Liver (tissue), 9 donors: Measurements from ENCODE around the gene CENPN. TPM values are rescaled to one million over a fixed set of nuclear protein-coding genes. Genes with fewer than 3 reads are reported as not detected.
A peak's percentile ranks its signal among the peaks of the same experiment; 100 is the strongest.

Source experiments
- DNase-seq: peaks from one replicate; pipeline ENCODE4 v3.0.0-alpha.2; 2017; ENCODE audit warnings: low spot score
- H3K27ac ChIP-seq, 2 donors: one replicate each; pipeline ENCODE4 v1.7.0; 2013; ENCODE audit warnings: inconsistent platforms in 2 of 2, low read length in 2 of 2, control low read depth in 1 of 2, low read depth in 1 of 2, mild to moderate bottlenecking in 1 of 2
- H3K27me3 ChIP-seq, 4 donors: one replicate each; pipeline versions ENCODE4 v1.6.1 to v1.7.0; 2013; ENCODE audit warnings: low read length in 3 of 4, inconsistent platforms in 1 of 4, mild to moderate bottlenecking in 1 of 4, moderate library complexity in 1 of 4; ENCODE audit not compliant: control insufficient read depth in 4 of 4, insufficient read depth in 4 of 4
- H3K36me3 ChIP-seq, 4 donors: one replicate each; pipeline versions ENCODE4 v1.6.1 to v1.7.0; 2013; ENCODE audit warnings: low read length in 3 of 4, mild to moderate bottlenecking in 3 of 4, low read depth in 1 of 4, moderate library complexity in 1 of 4; ENCODE audit not compliant: control insufficient read depth in 4 of 4, insufficient read depth in 3 of 4
- H3K4me1 ChIP-seq, 4 donors: one replicate each; pipeline versions ENCODE4 v1.6.1 to v1.7.0; 2013; ENCODE audit warnings: low read length in 3 of 4, mild to moderate bottlenecking in 3 of 4, moderate library complexity in 1 of 4; ENCODE audit not compliant: control insufficient read depth in 4 of 4, insufficient read depth in 4 of 4
- H3K4me3 ChIP-seq, 3 donors: one replicate each; pipeline versions ENCODE4 v1.6.1 to v1.7.0; 2013; ENCODE audit warnings: low read length in 3 of 3, control low read depth in 1 of 3, low read depth in 1 of 3, mild to moderate bottlenecking in 1 of 3
- H3K9ac ChIP-seq, 2 donors: one replicate each; pipeline ENCODE4 v1.7.0; 2013; ENCODE audit warnings: low read length in 2 of 2, mild to moderate bottlenecking in 2 of 2, moderate library complexity in 2 of 2, control low read depth in 1 of 2, low read depth in 1 of 2
- H3K9me3 ChIP-seq, 4 donors: one replicate each; pipeline versions ENCODE4 v1.6.1 to v1.7.0; 2013; ENCODE audit warnings: low read length in 3 of 4; ENCODE audit not compliant: control insufficient read depth in 4 of 4
- CTCF ChIP-seq: fragments of 150-350 bp; IDR thresholded peaks from 2 replicates; pipeline ENCODE4 v1.5.1; 2017; ENCODE audit warnings: improper control_type of control experiment, low read depth, low read length; ENCODE audit not compliant: missing input control
- FOXA1 ChIP-seq: IDR thresholded peaks from 2 replicates; pipeline ENCODE4 v1.6.1; 2016; ENCODE audit warnings: antibody characterized with exemption
- HNF4A ChIP-seq, 2 donors: conservative IDR thresholded peaks; 2 replicates each; pipeline ENCODE4 v1.6.1; 2016; ENCODE audit warnings: antibody characterized with exemption in 2 of 2, mild to moderate bottlenecking in 2 of 2
- JUND ChIP-seq, 2 donors: IDR thresholded peaks; 2 replicates each; pipeline ENCODE4 v1.6.1; 2016; ENCODE audit warnings: antibody characterized with exemption in 2 of 2
- NR2F2 ChIP-seq: IDR thresholded peaks from 2 replicates; pipeline ENCODE4 v1.6.1; 2016; ENCODE audit warnings: antibody characterized with exemption
- RAD21 ChIP-seq, 2 donors: IDR thresholded peaks; 2 replicates each; pipeline ENCODE4 v1.6.1; 2016; ENCODE audit warnings: antibody characterized with exemption in 2 of 2, mild to moderate bottlenecking in 2 of 2
- RXRA ChIP-seq, 2 donors: IDR thresholded peaks; 2 replicates each; pipeline ENCODE4 v1.6.1; 2017 to 2018; ENCODE audit warnings: antibody characterized with exemption in 2 of 2, mild to moderate bottlenecking in 1 of 2
- SP1 ChIP-seq: IDR thresholded peaks from 2 replicates; pipeline ENCODE4 v1.6.1; 2018; ENCODE audit warnings: antibody characterized with exemption, mild to moderate bottlenecking
- TAF1 ChIP-seq: conservative IDR thresholded peaks from 2 replicates; pipeline ENCODE4 v1.6.1; 2016; ENCODE audit warnings: antibody characterized with exemption, mild to moderate bottlenecking
- YY1 ChIP-seq: IDR thresholded peaks from 2 replicates; pipeline ENCODE4 v1.6.1; 2016; ENCODE audit warnings: antibody characterized with exemption, mild to moderate bottlenecking
- ZBTB33 ChIP-seq: IDR thresholded peaks from 2 replicates; pipeline ENCODE4 v1.6.1; 2016; ENCODE audit warnings: antibody characterized with exemption
- WGBS: extraction: QIAGEN DNeasy Blood & Tissue Kit; methylation state at CpG from one replicate; pipeline ENCODE4 v1.1.7; 2013; 5-methylcytosine and 5-hydroxymethylcytosine counted together
- polyA plus RNA-seq, 2 donors: library from polyadenylated mRNA; stranded (reverse) in 1 of 2; unstranded in 1 of 2; fragments of 200-250 nt in 1 of 2; fragments of >200 nt in 1 of 2; fragmentation: Nextera tagmentation in 1 of 2; extraction: Ambion mirVana in 1 of 2; gene quantifications; one replicate each; pipeline versions ENCODE4 v1.2.1 to v1.2.3, GENCODE V29; 2013 to 2015
- total RNA-seq, 2 donors: library from RNA; depleted of rRNA; stranded (reverse); fragments of >200 nt; gene quantifications; one replicate each; pipeline ENCODE4 v1.2.3, GENCODE V29; 2014
- donor health status: healthy.
- donor health status: healthy.
- donor health status: healthy.
- donor health status: healthy.
- donor health status: healthy.

CENPN gene
- total and polyA plus RNA-seq, 4 donors, result 1.8 to 30.8 (median 7.9) TPM

DNA sequence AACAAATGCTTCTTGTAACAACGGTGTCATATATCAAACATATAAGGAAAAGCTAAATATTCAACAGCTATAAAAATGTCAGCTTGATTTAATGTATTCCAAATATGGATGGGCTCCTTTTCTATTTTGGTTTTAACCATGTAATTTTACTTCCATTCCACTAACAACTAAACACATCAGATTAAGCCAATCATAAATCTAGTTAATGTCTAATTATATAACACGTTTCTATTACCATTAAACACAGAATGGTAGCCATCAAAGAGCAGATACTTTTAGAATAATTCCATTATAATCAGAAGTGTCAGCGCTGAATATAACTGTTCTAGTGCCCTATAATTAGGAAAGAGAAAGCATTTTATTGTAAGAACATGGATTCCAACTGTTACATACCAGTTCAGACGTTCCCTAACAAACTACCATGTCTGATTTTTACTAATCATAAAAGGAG, 10.3 kb upstream of the CENPN start:
- Histone ChIP-seq H3K27me3 (no peaks in the 10 kb centered on the region), H3K36me3 (no peaks in the 10 kb centered on the region), H3K27ac (peak overlapping the region; percentile 56 to 70), H3K4me1 (peaks cover 3 to 53% (median 25%) of the 10 kb centered on the region in 4 donors), H3K9ac (peak overlapping the region in 1 of 2 donors; percentile 83), H3K9me3 (no peaks in the 10 kb centered on the region), H3K4me3 (peak overlapping the region; percentile 38 to 59 (median 51))
- TF ChIP-seq YY1 (peak; percentile 57), ZBTB33 (no peak)
- DNase-seq, result no peak
- WGBS, result 26% methylated on average over 4 of the region's 4 CpGs

- Histone ChIP-seq H3K27me3 (no peaks in the 10 kb centered on the region), H3K4me1 (peaks cover 3 to 51% (median 22%) of the 10 kb centered on the region in 4 donors), H3K9me3 (no peaks in the 10 kb centered on the region), H3K4me3 (peak overlapping the region; percentile 38 to 59 (median 51)), H3K9ac (peak overlapping the region in 1 of 2 donors; percentile 83), H3K27ac (peak overlapping the region; percentile 56 to 70), H3K36me3 (no peaks in the 10 kb centered on the region)
- TF ChIP-seq YY1 (peak; percentile 39), JUND (IDR thresholded peaks at IDR 0.05) (peak; percentile 38 to 64), NR2F2 (peak; percentile 37), HNF4A (conservative IDR thresholded peaks at IDR 0.05) (peak; percentile 36 to 48), RXRA (IDR thresholded peaks at IDR 0.05) (peak; percentile 67 to 76), SP1 (peak; percentile 46), RAD21 (IDR thresholded peaks at IDR 0.05) (no peak), CTCF (no peak), FOXA1 (no peak)
- DNase-seq, result no peak
- 5% methylated on average over 9 of the region's 9 CpGs for WGBS
Measured at GRCh38 chr16:80997139-80997798, 9.7 kb upstream of the CENPN start.

DNA sequence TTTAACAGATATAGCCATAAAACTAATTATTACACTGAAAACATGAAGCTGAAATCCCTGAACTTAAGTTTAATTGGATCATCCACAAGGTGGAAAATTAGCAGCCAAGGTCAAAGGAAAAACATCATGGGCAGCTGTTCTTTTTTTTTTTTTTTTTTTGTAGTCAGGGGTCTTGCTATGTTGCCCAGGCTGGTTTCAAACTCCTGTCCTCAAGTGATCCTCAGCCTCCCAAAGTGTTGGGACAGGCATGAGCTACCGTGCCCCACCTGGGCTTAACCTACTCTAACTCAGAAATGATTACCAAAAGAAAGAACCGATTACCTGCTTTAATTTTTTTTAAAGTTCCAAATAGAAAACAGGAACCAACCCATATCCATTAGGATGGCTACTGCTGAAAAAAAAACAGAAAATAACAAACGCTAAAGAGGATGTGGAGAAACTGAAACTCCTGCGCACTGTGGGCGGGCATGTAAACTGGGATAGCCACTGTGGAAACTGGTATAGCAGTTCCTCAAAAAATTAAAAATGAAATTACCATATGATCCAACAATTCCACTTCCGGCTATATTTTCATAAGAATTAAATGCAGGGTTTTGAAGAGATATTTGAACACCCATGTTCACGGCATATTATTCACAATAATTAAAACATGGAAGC, 8.9 kb upstream of the CENPN start:
- Histone ChIP-seq H3K27me3 (no peaks in the 10 kb centered on the region), H3K27ac (peak overlapping the region; percentile 56 to 70), H3K4me3 (no peak overlapping the region), H3K4me1 (peaks cover 0 to 48% (median 15%) of the 10 kb centered on the region in 4 donors), H3K36me3 (no peaks in the 10 kb centered on the region), H3K9ac (peak overlapping the region in 1 of 2 donors; percentile 83), H3K9me3 (no peaks in the 10 kb centered on the region)
- TF ChIP-seq RXRA (IDR thresholded peaks at IDR 0.05) (no peak), NR2F2 (no peak), HNF4A (conservative IDR thresholded peaks at IDR 0.05) (no peak), FOXA1 (no peak), CTCF (no peak), SP1 (no peak), TAF1 (no peak)
- 81% methylated on average over 7 of the region's 7 CpGs for WGBS
- DNase-seq, result no peak
